ENCODE results near the gene USP25. TPM values are rescaled to one million over a fixed set of nuclear protein-coding genes. Genes with fewer than 3 reads are reported as not detected.

USP25 gene
- total RNA-seq, 1 experiment from 2014 or later: 42.0 TPM

DNA sequence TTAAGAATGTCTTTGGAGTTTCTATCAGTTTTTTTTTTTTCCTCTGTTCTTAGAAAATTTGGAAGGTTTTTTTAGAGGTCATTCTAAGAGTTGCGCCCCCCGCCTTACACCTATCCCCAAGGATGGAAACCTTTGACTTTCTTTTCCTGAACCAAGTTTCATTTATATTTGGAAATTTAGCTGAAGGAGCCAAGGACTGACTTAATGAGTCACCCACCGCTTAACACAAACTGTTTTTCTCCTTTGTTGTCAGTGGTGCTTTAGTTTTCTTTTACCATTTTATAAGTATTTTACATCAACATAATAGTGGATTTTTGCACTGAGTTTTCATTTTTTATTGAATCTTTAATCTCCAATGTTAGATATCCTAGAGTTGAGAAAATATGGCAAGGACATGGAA lies 25.3 kb downstream of the USP25 start (continued):
- no peak for TF ChIP-seq ATF1 (CRISPR knock-in tag; IDR thresholded peaks at IDR 0.05)
- TF ChIP-seq PRDM15 (CRISPR knock-in tag; IDR thresholded peaks at IDR 0.05): no peak
- TF ChIP-seq IRF2 (CRISPR knock-in tag; IDR thresholded peaks at IDR 0.05; ENCODE audit: borderline replicate concordance, low read depth): no peak
- no peak for TF ChIP-seq PREB (CRISPR knock-in tag; IDR thresholded peaks at IDR 0.05; ENCODE audit: borderline replicate concordance)

- TF ChIP-seq ZNF425 (CRISPR knock-in tag; conservative IDR thresholded peaks at IDR 0.05) (no peak), PREB (CRISPR knock-in tag; IDR thresholded peaks at IDR 0.05; ENCODE audit: borderline replicate concordance) (no peak), TEAD1 (CRISPR knock-in tag; IDR thresholded peaks at IDR 0.05) (no peak), TCF7 (CRISPR knock-in tag; IDR thresholded peaks at IDR 0.05; ENCODE audit: low read depth) (no peak), ZNF121 (CRISPR knock-in tag; IDR thresholded peaks at IDR 0.05) (no peak), E2F5 (CRISPR knock-in tag; IDR thresholded peaks at IDR 0.05) (no peak), NFE2L1 (CRISPR knock-in tag; IDR thresholded peaks at IDR 0.05) (no peak), ZNF396 (CRISPR knock-in tag; IDR thresholded peaks at IDR 0.05; ENCODE audit: borderline replicate concordance) (no peak), ZNF281 (CRISPR knock-in tag; IDR thresholded peaks at IDR 0.05) (no peak), CBFB (CRISPR knock-in tag; IDR thresholded peaks at IDR 0.05; ENCODE audit: low read depth) (no peak), ZSCAN18 (CRISPR knock-in tag; IDR thresholded peaks at IDR 0.05) (no peak), ZNF263 (CRISPR knock-in tag; IDR thresholded peaks at IDR 0.05; ENCODE audit: low read depth) (no peak), FOXK1 (CRISPR knock-in tag; IDR thresholded peaks at IDR 0.05) (no peak), RELA (CRISPR knock-in tag; IDR thresholded peaks at IDR 0.05; ENCODE audit: borderline replicate concordance) (no peak), ZNF317 (CRISPR knock-in tag; IDR thresholded peaks at IDR 0.05; ENCODE audit: borderline replicate concordance, low read depth) (no peak), ESRRA (CRISPR knock-in tag; IDR thresholded peaks at IDR 0.05; ENCODE audit: borderline replicate concordance) (no peak)
- Mint-ChIP-seq H3K4me3 (peak overlapping the region; percentile 1; the same call in 1 of the 2 replicates), H3K27me3 (ENCODE audit: low read depth) (no peaks in the 10 kb centered on the region), H3K36me3 (peaks cover 19% of the 10 kb centered on the region), H3K27ac (peak overlapping the region; percentile 75), H3K4me1 (peaks cover 72% of the 10 kb centered on the region), H3K9me3 (peaks cover 20% of the 10 kb centered on the region)
- CTCF ChIA-PET: no interaction called here
- DNase-seq (ENCODE audit: low spot score): no peak
- POLR2A ChIA-PET: no interaction called here
- ATAC-seq: peak; percentile 54
Measured at GRCh38 chr21:15759469-15759868, 29.7 kb downstream of the USP25 start.
